Measurements from ENCODE around the gene DNAJC12.
"Not testable (repeated sequence)": the region's sequence is repeated elsewhere in the genome, so short reads cannot be mapped to it uniquely, and the experiment has no call there.

DNAJC12 gene

DNA sequence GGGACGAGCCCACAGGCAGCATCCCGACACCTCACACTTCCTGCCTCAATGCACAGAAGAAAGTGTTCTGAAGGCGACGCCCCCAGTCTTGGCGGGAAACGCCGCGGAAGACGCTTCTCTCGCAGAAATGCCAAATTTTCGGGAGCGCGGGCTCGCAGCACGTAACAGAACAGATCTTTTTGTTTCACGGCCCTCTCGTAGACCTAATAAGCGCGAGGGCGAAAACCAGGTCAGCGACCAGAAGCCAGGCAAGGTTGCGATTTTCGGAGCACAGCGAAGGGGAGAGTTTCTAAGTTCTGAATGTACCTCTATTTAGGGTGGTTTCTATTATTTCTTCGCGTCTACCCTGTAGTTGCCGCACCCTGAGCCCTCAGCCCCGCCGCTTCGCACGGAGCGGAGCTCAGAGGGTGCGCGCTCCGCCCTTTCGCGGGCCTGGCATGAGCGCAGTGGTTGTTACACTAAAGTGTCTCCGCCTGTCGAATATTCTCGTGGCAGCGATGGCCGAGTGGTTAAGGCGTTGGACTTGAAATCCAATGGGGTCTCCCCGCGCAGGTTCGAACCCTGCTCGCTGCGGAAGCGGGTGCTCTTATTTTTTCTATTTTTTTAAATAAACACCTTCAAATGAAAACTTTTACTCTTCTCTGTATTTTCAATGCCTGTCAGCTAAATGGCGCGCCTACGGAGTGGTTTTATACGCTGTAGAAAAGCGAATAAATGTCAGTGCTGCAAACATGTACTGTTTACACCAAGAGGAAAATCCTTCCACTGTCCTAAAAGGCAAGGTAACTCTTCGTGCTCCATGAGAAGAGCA is 73.8 kb downstream of the DNAJC12 start:
- DNase-seq (ENCODE audit: low read depth in 2 of 2) = peak; percentile 89 to 94

DNA sequence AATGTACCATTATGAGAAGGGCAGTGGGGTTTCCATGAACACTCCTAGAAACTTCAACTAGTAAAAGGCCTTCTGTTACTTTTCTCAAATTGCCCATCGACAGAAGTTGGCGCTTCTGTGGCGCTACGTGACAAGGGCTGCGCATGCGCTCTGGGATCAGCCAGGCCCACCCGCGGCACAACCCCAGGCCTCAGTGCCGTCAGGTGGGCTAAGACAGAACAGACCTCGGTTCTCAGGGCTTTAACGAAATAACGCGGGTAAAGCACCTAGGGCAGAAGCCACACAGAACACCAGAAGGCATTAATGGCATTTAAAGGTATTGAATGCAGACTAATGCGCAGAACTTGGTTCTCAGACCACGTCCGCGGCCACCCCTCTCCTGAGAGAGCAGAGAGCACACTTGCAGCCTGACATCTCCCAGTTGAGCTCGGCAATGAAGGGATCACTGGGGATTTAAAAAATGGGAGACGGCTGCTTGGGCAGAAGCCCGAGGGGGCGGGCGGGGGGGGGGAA is 74.4 kb downstream of the DNAJC12 start:
- peak; percentile 69 to 74 for DNase-seq (ENCODE audit: low read depth in 2 of 2)

DNA sequence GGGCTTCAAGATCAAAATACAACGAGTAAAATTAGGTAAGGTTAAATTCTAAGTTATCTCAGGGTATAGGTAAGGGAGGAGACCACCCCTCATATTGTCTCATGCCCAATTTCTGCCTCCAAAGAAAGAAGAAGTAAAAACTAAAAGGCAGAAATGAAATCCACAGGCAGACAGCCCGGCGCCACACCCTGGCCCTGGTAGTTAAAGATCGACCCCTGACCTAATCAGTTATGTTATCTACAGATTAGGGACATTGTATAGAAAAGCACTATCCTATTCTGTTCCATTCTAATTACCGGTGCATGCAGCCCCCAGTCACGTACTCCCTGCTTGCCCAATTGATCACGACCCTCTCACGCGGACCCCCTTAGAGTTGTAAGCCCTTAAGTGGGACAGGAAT is 75.4 kb downstream of the DNAJC12 start:
- not testable (repeated sequence) for DNase-seq (ENCODE audit: low read depth in 2 of 2)

DNA sequence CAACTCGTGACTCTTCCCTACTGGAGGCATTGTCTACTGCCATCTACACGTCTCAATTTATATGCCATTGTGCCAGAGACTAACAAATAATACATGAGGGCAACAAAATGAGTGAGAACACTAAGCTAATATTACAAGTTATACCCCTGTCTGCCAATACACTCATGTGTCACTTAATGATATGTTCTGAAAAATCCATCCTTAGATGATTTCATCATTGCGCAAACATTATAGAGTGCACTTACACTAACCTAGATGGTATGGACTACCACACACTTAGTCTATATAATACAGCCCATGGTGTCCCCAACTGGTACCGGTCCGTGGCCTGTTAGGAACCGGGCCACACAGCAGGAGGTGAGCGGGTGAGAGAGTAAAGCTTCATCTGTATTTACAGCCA is 77.7 kb downstream of the DNAJC12 start:
- no peak for DNase-seq (ENCODE audit: low read depth in 2 of 2)

All from stimulated activated CD8-positive, alpha-beta memory T cell treated with anti-CD3 and anti-CD28 coated beads, Interleukin-7, amount 100 ng/mL, for 4 hours (primary cell).